GM18499 (cell line): ENCODE data around the gene KCTD12.

Source experiments
- ATAC-seq: cut with Tn5 transposase; IDR thresholded peaks from one replicate; pipeline ENCODE4 v1.9.1; 2021; ENCODE audit warnings: moderate number of reproducible peaks; ENCODE audit not compliant: insufficient read depth, unreplicated experiment

KCTD12 gene

DNA sequence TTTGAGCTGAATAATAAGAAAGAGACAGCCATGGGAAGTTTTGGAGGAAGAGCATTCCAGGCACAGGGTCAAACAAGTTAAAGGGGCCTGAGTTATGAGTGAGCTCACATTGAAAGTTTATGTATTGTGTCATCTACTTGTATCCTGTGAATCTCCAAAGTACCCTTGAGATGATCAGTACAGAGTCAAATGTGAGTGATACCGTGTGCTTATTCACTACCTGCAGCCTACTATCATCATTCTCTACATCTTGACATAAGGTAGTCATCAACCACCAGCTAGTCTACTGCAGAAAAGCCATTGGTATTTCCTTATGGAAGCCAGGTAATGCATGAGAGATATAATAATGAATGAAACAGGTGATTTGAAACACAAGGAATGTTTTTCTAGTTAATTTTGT lies 3.0 kb upstream of the KCTD12 start:
- no peak for ATAC-seq

GRCh38 chr13:76888421-76888820 lies 2.2 kb upstream of the KCTD12 start:
- ATAC-seq, result no peak

- ATAC-seq, result no peak
Measured at GRCh38 chr13:76887076-76887563, 915 bp upstream of the KCTD12 start.

DNA sequence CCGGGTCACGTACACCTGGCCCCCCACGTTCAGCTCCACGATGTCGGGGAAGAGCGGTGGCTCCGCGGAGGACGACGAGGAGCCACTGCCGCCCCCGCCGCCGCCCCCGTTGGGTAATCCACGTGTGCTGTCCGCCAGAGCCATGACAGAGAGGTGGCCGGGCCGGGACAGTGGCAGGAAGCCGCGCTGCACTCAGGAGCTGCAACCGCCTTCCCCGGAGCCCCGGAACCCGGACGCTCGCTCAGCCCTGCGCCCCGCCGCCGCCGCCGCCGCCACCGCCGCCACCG lies 257 bp downstream of the KCTD12 start:
- no peak for ATAC-seq

- peak; percentile 31 for ATAC-seq
Measured at GRCh38 chr13:76885203-76886004, 801 bp downstream of the KCTD12 start.

- no peak for ATAC-seq
Measured at GRCh38 chr13:76884907-76885202, 1.4 kb downstream of the KCTD12 start.

DNA sequence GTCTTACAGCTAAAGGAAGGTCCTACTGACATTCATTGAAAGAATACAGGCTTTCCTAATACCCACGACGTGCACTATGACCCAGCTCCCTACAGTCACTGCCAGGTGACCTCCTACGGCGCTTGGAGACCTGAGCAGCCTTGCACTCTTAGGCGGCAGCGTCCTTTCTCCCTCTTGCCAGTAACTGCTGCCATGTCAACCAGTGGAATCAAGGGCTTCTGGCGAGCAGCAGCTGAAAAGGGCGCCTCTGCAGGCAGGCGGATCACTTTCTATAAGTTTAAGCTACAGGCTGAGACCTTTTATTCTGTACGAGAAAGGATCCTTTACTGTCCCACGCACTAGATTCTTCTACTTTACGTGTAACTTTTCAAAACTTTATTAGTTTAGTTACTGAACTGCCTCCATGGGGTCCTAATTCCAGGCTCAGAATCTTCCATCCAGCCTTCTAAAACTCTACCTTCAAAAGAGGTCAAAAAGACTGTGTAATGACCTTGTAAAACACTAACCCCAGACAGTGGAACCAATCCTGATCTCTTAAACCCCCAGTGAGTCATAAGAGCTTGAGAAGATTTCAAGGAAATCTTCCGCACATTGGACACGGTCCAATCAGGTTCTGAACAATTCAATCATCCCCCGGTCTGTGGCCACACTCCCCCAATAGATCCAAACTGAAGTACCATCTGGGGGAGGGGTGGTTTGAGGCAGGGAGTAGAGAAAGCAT lies 1.9 kb downstream of the KCTD12 start:
- no peak for ATAC-seq

- no peak for ATAC-seq
Measured at GRCh38 chr13:76883236-76883635, 3.0 kb downstream of the KCTD12 start.

GRCh38 chr13:76882431-76882830 lies 3.8 kb downstream of the KCTD12 start:
- no peak for ATAC-seq

DNA sequence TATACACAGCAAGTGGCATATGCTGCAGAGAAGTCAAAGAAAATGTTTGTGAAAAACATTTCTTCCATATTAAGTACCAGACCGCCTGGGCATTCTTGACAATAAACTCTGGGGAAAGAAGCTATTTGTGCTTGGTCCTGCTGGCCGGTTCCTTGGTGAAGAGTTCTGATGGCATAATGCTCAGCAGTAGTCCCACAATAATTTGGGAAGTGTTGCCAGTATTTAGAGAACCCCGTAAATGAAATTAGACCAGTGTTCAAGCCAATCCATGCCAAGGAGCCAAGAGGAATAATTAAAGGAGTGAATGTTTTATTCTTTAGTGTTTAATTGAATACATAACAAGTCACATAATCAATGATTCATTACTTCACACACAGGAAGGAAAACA lies 6.3 kb downstream of the KCTD12 start:
- ATAC-seq, result no peak

GRCh38 chr13:76879203-76879882 lies 6.9 kb downstream of the KCTD12 start:
- peak; percentile 87 for ATAC-seq

- ATAC-seq, result no peak
Measured at GRCh38 chr13:76878043-76878442, 8.2 kb downstream of the KCTD12 start.

DNA sequence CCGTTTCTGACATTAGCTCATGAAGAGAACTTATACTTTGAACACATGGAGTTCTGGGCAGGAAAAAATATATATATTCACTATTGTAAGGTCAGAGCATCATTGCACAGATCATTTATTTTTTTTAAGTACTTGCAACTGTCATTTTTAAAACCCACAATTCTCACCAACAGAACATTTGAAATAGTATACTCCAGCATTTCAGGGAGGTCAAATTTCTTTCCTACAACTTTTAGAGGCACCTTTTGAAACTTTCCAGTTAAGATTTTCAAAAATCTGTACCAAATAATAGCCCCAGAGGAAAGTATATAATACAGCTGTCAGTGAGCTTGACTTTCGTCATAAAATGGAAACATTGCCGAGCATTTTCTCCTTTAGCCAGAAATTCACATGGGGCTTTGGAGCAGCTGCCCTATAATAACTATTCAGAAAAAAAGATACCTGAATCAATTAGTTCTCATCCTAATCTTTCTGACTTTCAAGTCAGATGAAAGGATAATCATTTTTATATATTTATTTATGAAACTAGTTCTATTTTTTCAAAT lies 10.9 kb downstream of the KCTD12 start:
- no peak for ATAC-seq

- ATAC-seq, result peak; percentile 84
Measured at GRCh38 chr13:76874479-76874878, 11.7 kb downstream of the KCTD12 start.

DNA sequence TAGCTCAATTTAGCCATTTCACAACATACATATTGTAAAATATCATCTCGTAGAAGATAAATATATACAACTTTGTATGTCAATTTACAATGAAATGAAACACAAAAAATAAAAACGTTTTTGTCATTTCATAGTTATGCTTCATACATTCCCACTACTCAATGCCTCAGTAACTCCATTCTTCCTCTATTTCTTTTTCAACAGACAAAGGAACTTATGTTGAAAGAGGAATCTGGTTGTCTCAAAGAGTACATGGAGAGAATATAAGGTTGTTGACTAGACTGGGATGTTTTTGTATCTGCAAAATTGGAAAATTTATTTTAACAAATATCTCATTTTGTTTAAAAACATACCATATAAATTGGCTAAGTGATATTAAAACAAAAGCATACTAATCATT lies 12.8 kb downstream of the KCTD12 start:
- ATAC-seq, result no peak

- ATAC-seq, result no peak
Measured at GRCh38 chr13:76872675-76873074, 13.5 kb downstream of the KCTD12 start.

- no peak for ATAC-seq
Measured at GRCh38 chr13:76871432-76871831, 14.8 kb downstream of the KCTD12 start.

DNA sequence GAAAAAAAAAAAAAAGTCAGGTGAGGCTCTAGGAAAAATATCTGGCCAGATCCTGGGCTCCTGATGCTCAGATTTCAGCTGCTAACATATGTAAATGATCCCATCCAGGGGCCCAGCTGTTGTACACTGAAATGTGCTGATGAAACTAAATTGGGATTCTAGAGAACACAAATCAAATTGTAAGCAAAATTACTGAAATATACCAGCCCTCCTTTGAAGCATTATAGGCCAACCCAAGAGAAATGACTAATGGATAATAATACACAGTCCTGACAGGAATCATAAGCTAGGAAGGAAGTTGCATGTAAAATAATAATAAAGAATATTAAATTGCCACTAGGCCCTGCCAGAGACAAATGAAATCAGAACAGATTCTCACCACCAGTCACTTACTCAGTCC lies 17.8 kb downstream of the KCTD12 start:
- ATAC-seq, result no peak

- no peak for ATAC-seq
Measured at GRCh38 chr13:76865996-76866503, 20.2 kb downstream of the KCTD12 start.

DNA sequence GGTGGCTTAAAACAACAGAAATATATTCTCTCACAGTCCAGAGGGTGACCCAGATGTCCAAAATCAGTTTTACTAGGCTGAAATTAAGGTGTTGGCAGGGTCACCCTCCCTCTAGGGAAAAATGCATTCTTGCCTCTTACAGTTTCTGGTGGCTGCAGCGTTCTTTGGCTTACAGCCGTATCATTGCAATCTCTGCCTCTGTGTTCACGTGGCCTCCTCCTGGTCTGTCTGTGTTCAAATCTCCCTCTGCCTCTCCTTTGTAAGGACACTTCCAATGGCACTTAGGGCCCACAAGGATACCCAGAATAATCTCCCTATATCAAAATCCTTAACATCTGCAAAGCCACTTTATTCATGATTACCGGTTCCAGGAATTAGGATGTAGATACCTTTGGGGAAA lies 21.1 kb downstream of the KCTD12 start:
- ATAC-seq, result no peak

DNA sequence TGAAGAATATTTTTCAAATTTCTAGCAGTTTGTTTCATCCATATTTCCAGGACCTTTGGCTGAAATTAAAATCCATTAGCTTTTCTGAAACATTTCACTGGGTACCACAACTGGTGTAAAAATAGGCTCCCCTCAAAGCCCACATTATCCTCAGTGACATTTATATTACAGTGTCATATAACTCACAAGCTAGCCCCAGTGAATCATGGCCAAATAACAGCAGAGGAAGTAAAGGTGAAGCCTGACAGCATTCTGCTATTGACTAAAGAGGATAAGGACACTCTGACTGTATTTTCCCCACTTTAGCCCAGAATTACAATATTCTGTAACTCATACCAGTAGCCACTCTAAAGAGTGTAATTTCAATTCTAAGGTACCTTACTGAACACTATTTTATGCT lies 21.9 kb downstream of the KCTD12 start:
- no peak for ATAC-seq
